DND-41 (cell line): ENCODE measurements around the gene CPNE6.

Experiments
- CTCF ChIP-seq: IDR thresholded peaks from 2 replicates; pipeline ENCODE4 v1.5.1; 2012; ENCODE audit warnings: borderline replicate concordance, low read length, moderate library complexity, mild to moderate bottlenecking; ENCODE audit not compliant: poor library complexity, severe bottlenecking; ENCODE audit errors: extremely low read depth
- EZH2 ChIP-seq: IDR thresholded peaks from 3 replicates; pipeline ENCODE4 v1.6.1; 2012; ENCODE audit warnings: borderline replicate concordance, low read depth, mild to moderate bottlenecking, moderate library complexity, low read length, inconsistent platforms; ENCODE audit not compliant: severe bottlenecking

GRCh38 chr14:24084440-24084839 is 13.1 kb downstream of the CPNE6 start:
- TF ChIP-seq CTCF (no peak), EZH2 (no peak)
